ENCODE data around the gene UVRAG. TPM values are rescaled to one million over a fixed set of nuclear protein-coding genes. Genes with fewer than 3 reads are reported as not detected.

UVRAG gene
- total and polyA plus RNA-seq, 2 of the 13 experiments (the other 11 are each of a cell fraction or from before 2014, with no cell fraction given) = 9.7 to 17.3 TPM

GRCh38 chr11:76134239-76134638 is 319.2 kb downstream of the UVRAG start:
- Histone ChIP-seq H3K9ac (ENCODE audit: insufficient read depth, low read depth, low read length) (no peak overlapping the region), H3K4me2 (ENCODE audit: low read depth, low read length) (no peak overlapping the region), H3K9me3 (ENCODE audit: low read length) (no peaks in the 10 kb centered on the region), H3K79me2 (ENCODE audit: insufficient read depth, low read length) (no peaks in the 10 kb centered on the region), H3K4me1 (ENCODE audit: insufficient read depth, low read length) (no peaks in the 10 kb centered on the region), H2AFZ (ENCODE audit: low read length) (no peak overlapping the region), H3K4me3 (replicated peaks in 1 of 3; ENCODE audit: insufficient read depth in 1 of 3, low read depth in 2 of 3, low read length in 3 of 3) (no peak overlapping the region), H3K36me3 (replicated peaks in 1 of 2; ENCODE audit: control insufficient read depth in 1 of 2, insufficient read depth in 2 of 2, low read length in 2 of 2) (peaks cover 0 to 4% of the 10 kb centered on the region in 2 experiments; a peak in 1 of 5 replicates), H3K27me3 (ENCODE audit: control insufficient read depth in 1 of 2, insufficient read depth in 2 of 2, low read length in 2 of 2) (no peaks in the 10 kb centered on the region), H3K27ac (ENCODE audit: extremely low read length, insufficient read depth, low read length) (no peak overlapping the region), H4K20me1 (ENCODE audit: insufficient read depth, low read length) (no peaks in the 10 kb centered on the region)
- POLR2A ChIA-PET = no interaction called here
- BruUV-seq (replicated peaks) = no TSS peak
- 98% methylated on average over 3 of the region's 3 CpGs for WGBS (ENCODE audit: low lambda C conversion rate)
- no peak for DNase-seq (ENCODE audit: low spot score)
- FAIRE-seq = no peak
- intact Hi-C loops (cut with micrococcal nuclease; ENCODE audit: unreplicated experiment) (no loop called here), in situ Hi-C loops (cut with HindIII; ENCODE audit: extremely low pct_ligation_motif_present, low pct_unique_long_range_greater_than_20kb) (no loop called here)
- CTCF ChIA-PET (ENCODE audit: low intra/inter-chr PET ratio, low total read pairs) = no interaction called here
- ATAC-seq = no peak
- no peak for TF ChIP-seq RFX5 (IDR thresholded peaks at IDR 0.05; ENCODE audit: low read depth, low read length)
- TF ChIP-seq ISL2 (CRISPR knock-in tag; IDR thresholded peaks at IDR 0.05) = no peak
- no peak for TF ChIP-seq ZNF766 (CRISPR knock-in tag; IDR thresholded peaks at IDR 0.05; ENCODE audit: borderline replicate concordance)
- no peak for TF ChIP-seq CEBPB (IDR thresholded peaks at IDR 0.05; ENCODE audit: borderline replicate concordance, low read depth, low read length)
- TF ChIP-seq, protein P1, sequence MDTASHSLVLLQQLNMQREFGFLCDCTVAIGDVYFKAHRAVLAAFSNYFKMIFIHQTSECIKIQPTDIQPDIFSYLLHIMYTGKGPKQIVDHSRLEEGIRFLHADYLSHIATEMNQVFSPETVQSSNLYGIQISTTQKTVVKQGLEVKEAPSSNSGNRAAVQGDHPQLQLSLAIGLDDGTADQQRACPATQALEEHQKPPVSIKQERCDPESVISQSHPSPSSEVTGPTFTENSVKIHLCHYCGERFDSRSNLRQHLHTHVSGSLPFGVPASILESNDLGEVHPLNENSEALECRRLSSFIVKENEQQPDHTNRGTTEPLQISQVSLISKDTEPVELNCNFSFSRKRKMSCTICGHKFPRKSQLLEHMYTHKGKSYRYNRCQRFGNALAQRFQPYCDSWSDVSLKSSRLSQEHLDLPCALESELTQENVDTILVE (CRISPR knock-in tag; IDR thresholded peaks at IDR 0.05) = no peak
- no peak for TF ChIP-seq ZBTB2 (CRISPR knock-in tag; IDR thresholded peaks at IDR 0.05; ENCODE audit: low read depth)
- no peak for TF ChIP-seq LRRFIP1 (CRISPR knock-in tag; conservative IDR thresholded peaks at IDR 0.05)
- TF ChIP-seq, protein P2, sequence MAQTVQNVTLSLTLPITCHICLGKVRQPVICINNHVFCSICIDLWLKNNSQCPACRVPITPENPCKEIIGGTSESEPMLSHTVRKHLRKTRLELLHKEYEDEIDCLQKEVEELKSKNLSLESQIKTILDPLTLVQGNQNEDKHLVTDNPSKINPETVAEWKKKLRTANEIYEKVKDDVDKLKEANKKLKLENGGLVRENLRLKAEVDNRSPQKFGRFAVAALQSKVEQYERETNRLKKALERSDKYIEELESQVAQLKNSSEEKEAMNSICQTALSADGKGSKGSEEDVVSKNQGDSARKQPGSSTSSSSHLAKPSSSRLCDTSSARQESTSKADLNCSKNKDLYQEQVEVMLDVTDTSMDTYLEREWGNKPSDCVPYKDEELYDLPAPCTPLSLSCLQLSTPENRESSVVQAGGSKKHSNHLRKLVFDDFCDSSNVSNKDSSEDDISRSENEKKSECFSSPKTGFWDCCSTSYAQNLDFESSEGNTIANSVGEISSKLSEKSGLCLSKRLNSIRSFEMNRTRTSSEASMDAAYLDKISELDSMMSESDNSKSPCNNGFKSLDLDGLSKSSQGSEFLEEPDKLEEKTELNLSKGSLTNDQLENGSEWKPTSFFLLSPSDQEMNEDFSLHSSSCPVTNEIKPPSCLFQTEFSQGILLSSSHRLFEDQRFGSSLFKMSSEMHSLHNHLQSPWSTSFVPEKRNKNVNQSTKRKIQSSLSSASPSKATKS (CRISPR knock-in tag; IDR thresholded peaks at IDR 0.05) = no peak
- TF ChIP-seq HNRNPL (IDR thresholded peaks at IDR 0.05; ENCODE audit: low read depth, low read length) = no peak
- TF ChIP-seq ELK4 (CRISPR knock-in tag; IDR thresholded peaks at IDR 0.05; ENCODE audit: borderline replicate concordance) = no peak
- no peak for TF ChIP-seq ATF4 (CRISPR knock-in tag; IDR thresholded peaks at IDR 0.05)
- no peak for TF ChIP-seq ZNF773 (CRISPR knock-in tag; IDR thresholded peaks at IDR 0.05; ENCODE audit: borderline replicate concordance)
- TF ChIP-seq NFYC (CRISPR knock-in tag; IDR thresholded peaks at IDR 0.05) = no peak
- no peak for TF ChIP-seq MTF2 (CRISPR knock-in tag; IDR thresholded peaks at IDR 0.05; ENCODE audit: borderline replicate concordance)

Measured in HepG2 (cell line).